NCI-H82 treated with DMSO at 0.1 percent for 48 hours (cell line): Measurements from ENCODE around the gene CTNNA2.

Experiments used
- DNase-seq: peaks from one replicate; lab custom pipeline; 2025; ENCODE audit not compliant: unreplicated experiment; lab: John Stamatoyannopoulos, UW

The CTNNA2 gene

DNA sequence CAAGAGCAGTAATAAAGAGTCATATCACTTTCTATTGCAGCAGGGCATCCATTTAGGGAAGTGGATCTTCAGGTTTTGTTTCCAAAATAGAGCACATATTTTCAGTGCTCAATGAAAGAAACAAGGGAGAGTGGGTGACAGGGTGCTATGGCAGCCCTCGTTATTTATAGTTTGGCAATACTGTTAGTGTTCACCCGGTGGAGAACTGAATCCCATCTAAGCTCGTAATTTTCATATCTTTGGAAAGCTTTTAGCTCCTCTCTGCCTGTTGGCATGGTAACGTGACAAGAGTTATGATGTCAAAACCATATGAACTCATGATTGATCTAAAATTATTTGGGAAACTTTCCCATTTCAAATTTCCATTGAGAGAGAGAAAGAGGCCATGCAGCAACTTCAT lies 459.8 kb downstream of the CTNNA2 start:
- DNase-seq = no peak

- no peak for DNase-seq
Measured at GRCh38 chr2:79975791-79976565, 463.1 kb downstream of the CTNNA2 start.

- DNase-seq = no peak
Measured at GRCh38 chr2:79977792-79978191, 464.9 kb downstream of the CTNNA2 start.

DNA sequence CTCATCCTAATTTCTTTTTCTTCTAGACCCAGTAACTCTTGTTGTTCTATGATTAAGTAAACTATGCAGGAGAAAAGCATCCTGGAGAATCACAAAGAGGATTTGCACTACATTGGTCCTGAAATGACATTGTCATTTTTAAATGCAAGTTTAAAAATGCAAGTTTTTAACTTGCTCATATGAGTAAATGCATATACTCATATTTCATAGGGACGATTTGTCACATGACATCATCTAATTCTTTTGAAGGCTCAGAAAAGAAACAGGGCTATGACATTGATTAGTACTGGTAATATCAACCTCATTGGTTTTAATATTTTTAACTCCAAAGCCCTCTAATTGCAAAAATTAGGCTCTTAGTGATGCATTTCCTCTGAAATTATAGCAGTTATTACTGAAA lies 467.3 kb downstream of the CTNNA2 start:
- DNase-seq = no peak

DNA sequence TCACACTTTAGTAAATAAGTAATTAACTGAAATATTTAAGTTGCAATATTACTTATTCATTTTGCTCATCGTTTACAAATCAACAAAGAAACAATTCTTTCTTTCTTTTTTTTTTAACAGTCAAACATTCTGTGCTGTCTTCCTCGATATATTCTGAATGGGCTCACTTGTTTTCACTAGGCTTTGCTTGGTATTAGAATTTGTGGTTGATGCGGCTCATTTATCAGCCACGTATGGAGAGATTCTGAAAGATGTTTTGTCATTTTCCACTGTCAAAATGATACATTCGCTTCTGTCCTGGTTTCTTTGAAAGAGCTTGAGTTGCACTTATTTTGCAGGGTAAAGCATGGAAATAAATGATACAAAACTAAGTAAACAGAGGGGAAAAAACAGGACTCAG lies 468.0 kb downstream of the CTNNA2 start:
- DNase-seq = no peak

DNA sequence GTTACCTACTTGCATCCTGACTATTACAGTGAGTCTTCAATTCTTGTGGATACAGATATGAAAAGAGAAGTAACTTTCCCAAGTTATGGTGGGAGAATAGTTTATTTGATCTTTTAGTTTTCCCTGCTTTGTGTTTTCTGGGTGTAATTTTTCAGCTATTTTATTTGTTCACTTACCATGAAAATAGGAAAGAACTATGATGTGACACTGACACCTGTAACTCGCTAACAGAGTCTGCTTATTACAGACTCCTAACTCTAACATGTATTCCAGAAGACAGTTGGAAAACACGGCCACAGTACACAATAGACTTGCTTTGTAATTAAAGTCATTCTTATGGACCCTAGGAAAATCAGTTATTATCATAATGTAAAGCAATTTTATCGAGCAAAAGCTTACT lies 468.5 kb downstream of the CTNNA2 start:
- DNase-seq = no peak

- peak; percentile 12 for DNase-seq
Measured at GRCh38 chr2:79982445-79982844, 469.6 kb downstream of the CTNNA2 start.

DNA sequence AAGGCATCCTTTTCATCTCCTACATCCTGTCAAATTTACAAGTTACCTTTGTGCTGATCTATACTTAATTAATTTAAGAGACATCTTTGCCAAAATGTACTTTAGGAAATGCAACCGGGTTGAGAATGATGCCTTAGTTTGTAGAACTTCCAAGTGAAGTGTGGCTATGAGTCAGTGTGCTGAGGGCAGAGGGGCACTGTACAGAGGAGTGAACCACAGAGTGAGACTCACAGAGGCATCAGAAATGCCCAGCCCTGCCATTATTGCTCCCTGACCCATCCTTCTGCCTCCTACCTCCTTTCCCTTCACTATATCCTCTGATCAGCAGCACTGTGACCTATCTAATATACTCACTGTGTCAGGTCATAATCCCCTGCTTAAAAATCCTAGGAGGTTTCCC lies 471.6 kb downstream of the CTNNA2 start:
- no peak for DNase-seq

- no peak for DNase-seq
Measured at GRCh38 chr2:79985145-79985544, 472.3 kb downstream of the CTNNA2 start.

- DNase-seq = no peak
Measured at GRCh38 chr2:79985571-79985970, 472.7 kb downstream of the CTNNA2 start.

DNA sequence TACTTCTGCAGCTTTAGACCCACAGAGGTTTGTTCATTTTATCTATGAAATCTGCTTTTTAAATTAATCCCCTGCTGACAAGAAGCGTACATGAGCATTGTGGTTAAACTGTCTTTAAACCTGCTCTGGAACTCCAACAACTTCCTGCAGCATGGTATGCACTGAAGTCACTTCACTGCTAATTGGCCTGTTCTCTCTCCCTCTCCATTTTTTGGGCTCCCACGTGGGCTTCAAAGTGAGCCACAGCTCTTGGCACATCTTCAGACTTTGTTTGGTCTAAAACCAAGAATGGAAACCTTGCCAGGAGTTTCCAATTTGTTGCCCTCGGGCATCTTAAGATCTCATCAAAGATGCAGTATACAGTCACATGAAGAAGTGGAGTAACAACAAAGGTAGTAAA lies 480.3 kb downstream of the CTNNA2 start:
- DNase-seq = no peak

GRCh38 chr2:79994161-79994560 lies 481.3 kb downstream of the CTNNA2 start:
- no peak for DNase-seq

GRCh38 chr2:79994965-79995364 lies 482.1 kb downstream of the CTNNA2 start:
- DNase-seq = no peak

GRCh38 chr2:79996709-79997108 lies 483.9 kb downstream of the CTNNA2 start:
- DNase-seq = no peak

- no peak for DNase-seq
Measured at GRCh38 chr2:80001701-80002101, 488.9 kb downstream of the CTNNA2 start.

DNA sequence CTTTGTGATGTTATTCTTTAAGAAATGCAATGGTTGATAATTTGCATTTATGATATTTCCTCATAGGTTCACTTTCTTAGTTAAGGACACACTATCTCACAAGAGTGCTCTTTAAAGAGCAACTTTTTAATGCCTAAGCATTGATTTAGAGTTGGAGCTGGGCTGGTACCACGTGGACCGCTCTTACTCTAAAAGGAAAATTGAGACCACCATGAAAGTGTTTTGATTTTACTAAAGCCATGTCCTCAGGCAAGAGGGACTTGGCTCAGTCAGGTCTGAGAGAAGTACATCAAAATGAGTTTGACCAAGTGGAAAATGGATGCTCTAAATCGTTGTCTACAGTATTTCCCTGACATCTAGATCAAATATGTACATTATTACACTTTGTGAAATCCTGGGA lies 489.3 kb downstream of the CTNNA2 start:
- DNase-seq = no peak

- no peak for DNase-seq
Measured at GRCh38 chr2:80002568-80003157, 489.8 kb downstream of the CTNNA2 start.

GRCh38 chr2:80007777-80008503 lies 495.1 kb downstream of the CTNNA2 start:
- no peak for DNase-seq

GRCh38 chr2:80008596-80008995 lies 495.7 kb downstream of the CTNNA2 start:
- no peak for DNase-seq

DNA sequence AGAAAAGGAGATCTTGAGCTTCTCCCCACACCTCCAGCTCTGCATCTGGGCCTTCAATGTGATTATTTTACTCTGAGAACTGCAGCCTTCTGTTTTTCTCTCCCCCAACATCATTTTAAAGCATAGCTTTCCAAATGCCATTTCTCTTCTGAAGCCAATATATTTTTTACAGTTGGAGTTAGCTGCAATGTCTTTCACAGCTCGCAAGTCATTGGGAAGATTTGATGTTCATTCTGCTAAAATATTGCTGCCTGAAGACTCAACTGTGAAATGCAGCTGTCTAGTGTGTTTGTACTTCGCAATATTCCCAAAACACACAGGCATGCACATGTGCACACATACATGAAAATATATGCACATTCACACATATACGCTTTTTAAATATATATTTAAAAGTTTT lies 496.4 kb downstream of the CTNNA2 start:
- DNase-seq = no peak

GRCh38 chr2:80012061-80012460 lies 499.2 kb downstream of the CTNNA2 start:
- DNase-seq = no peak

DNA sequence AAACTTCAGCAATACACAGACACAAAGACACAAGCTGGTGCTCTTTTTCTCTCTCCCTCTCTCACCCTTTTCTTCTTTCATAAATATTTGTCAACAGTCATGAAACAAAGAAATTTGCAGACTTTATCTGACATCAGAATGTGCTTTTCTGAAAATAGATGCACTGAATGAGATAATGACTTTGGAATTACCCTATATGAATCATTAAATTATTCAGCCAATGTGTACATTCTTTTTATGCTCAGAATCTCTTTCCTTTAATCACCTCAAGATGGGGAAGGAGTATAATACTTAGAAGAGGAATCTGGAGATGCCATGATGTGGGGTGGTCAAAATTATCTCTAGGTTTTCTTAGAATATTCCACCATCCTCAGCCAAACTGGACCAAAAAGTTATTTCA lies 501.8 kb downstream of the CTNNA2 start:
- DNase-seq = no peak
